H9 (cell line): ENCODE measurements around the gene RAB5IF. TPM values are rescaled to one million over a fixed set of nuclear protein-coding genes. Genes with fewer than 3 reads are reported as not detected.

Experiments
- DNase-seq: peaks from one replicate; pipeline ENCODE4 v3.0.0-alpha.2; 2017
- H2AFZ ChIP-seq: one replicate; pipeline ENCODE4 v1.6.1; 2013; ENCODE audit warnings: mild to moderate bottlenecking, low read length, control low read depth, moderate library complexity
- H2AK5ac ChIP-seq: 2 replicates; pipeline ENCODE4 v1.6.1; 2013; ENCODE audit warnings: low read length, control low read depth, mixed read lengths; ENCODE audit not compliant: insufficient read length
- H2BK120ac ChIP-seq: one replicate; pipeline ENCODE4 v1.6.1; 2013; ENCODE audit warnings: low read depth, mild to moderate bottlenecking, low read length, control low read depth, inconsistent platforms; ENCODE audit not compliant: poor library complexity, severe bottlenecking
- H2BK12ac ChIP-seq: 2 replicates; pipeline ENCODE4 v1.6.1; 2013; ENCODE audit warnings: low read length, control low read depth, mixed read lengths, low read depth; ENCODE audit not compliant: insufficient read length
- H2BK15ac ChIP-seq: 2 replicates; pipeline ENCODE4 v1.6.1; 2013; ENCODE audit warnings: low read depth, low read length, control low read depth
- H2BK20ac ChIP-seq: one replicate; pipeline ENCODE4 v1.6.1; 2013; ENCODE audit warnings: low read depth, mild to moderate bottlenecking, low read length, control low read depth, inconsistent platforms; ENCODE audit not compliant: poor library complexity, severe bottlenecking
- H2BK5ac ChIP-seq: 2 replicates; pipeline ENCODE4 v1.6.1; 2013; ENCODE audit warnings: low read length, control low read depth, mixed read lengths; ENCODE audit not compliant: insufficient read length
- H3K14ac ChIP-seq: 2 replicates; pipeline ENCODE4 v1.6.1; 2013; ENCODE audit warnings: low read length, control low read depth; ENCODE audit not compliant: insufficient read depth
- H3K18ac ChIP-seq: 2 replicates; pipeline ENCODE4 v1.6.1; 2013; ENCODE audit warnings: low read depth, mild to moderate bottlenecking, mixed read lengths, low read length, control low read depth; ENCODE audit not compliant: insufficient read length
- H3K23ac ChIP-seq: 2 replicates; pipeline ENCODE4 v1.6.1; 2013; ENCODE audit warnings: low read length, control low read depth, mixed read lengths, low read depth; ENCODE audit not compliant: insufficient read length
- H3K23me2 ChIP-seq: 2 replicates; pipeline ENCODE4 v1.6.1; 2013; ENCODE audit warnings: low read depth, mild to moderate bottlenecking, mixed read lengths, low read length, control low read depth; ENCODE audit not compliant: insufficient read length, poor library complexity, severe bottlenecking
- H3K27ac ChIP-seq: 2 replicates; pipeline ENCODE4 v1.5.1; 2013; ENCODE audit warnings: low read length, control low read depth, mixed read lengths, low read depth; ENCODE audit not compliant: insufficient read length
- H3K27me3 ChIP-seq: 2 replicates; pipeline ENCODE4 v1.6.1; 2013; ENCODE audit warnings: low read length, control low read depth, inconsistent platforms; ENCODE audit not compliant: insufficient read depth
- H3K4ac ChIP-seq: 2 replicates; pipeline ENCODE4 v1.6.1; 2013; ENCODE audit warnings: low read depth, mild to moderate bottlenecking, control low read depth, inconsistent platforms, low read length, moderate library complexity
- H3K4me1 ChIP-seq: 2 replicates; pipeline ENCODE4 v1.6.1; 2013; ENCODE audit warnings: low read length, control low read depth, inconsistent platforms; ENCODE audit not compliant: insufficient read depth
- H3K4me2 ChIP-seq: 2 replicates; pipeline ENCODE4 v1.6.1; 2013; ENCODE audit warnings: low read length, control low read depth, mixed read lengths; ENCODE audit not compliant: insufficient read length, insufficient read depth
- H3K56ac ChIP-seq: 2 replicates; pipeline ENCODE4 v1.6.1; 2013; ENCODE audit warnings: low read depth, mild to moderate bottlenecking, mixed read lengths, low read length, control low read depth; ENCODE audit not compliant: insufficient read length
- H3K79me1 ChIP-seq: 2 replicates; pipeline ENCODE4 v1.6.1; 2013; ENCODE audit warnings: low read depth, mild to moderate bottlenecking, moderate library complexity, low read length, control low read depth, inconsistent platforms; ENCODE audit not compliant: insufficient read depth, poor library complexity, severe bottlenecking
- H3K79me2 ChIP-seq: 2 replicates; pipeline ENCODE4 v1.6.1; 2013; ENCODE audit warnings: low read length, control low read depth, inconsistent platforms; ENCODE audit not compliant: insufficient read depth
- H3K9ac ChIP-seq: 2 replicates; pipeline ENCODE4 v1.6.1; 2013; ENCODE audit warnings: low read length, control low read depth, mixed read lengths; ENCODE audit not compliant: insufficient read length; ENCODE audit errors: extremely low read depth
- H3K9me3 ChIP-seq: one replicate; pipeline ENCODE4 v1.6.1; 2013; ENCODE audit warnings: low read depth, low read length, inconsistent platforms; ENCODE audit not compliant: control insufficient read depth
- H3T11ph ChIP-seq: one replicate; pipeline ENCODE4 v1.6.1; 2013; ENCODE audit warnings: mild to moderate bottlenecking, low read length, control low read depth, inconsistent platforms
- H4K20me1 ChIP-seq: one replicate; pipeline ENCODE4 v1.6.1; 2013; ENCODE audit not compliant: control insufficient read depth, insufficient read length, insufficient read depth
- H4K5ac ChIP-seq: 2 replicates; pipeline ENCODE4 v1.6.1; 2013; ENCODE audit warnings: low read depth, mild to moderate bottlenecking, mixed read lengths, low read length, control low read depth; ENCODE audit not compliant: insufficient read length
- H4K8ac ChIP-seq: replicated peaks from 2 replicates; pipeline ENCODE4 v1.6.1; 2013; ENCODE audit warnings: low read length, control low read depth, mixed read lengths, low read depth; ENCODE audit not compliant: insufficient read length
- H4K91ac ChIP-seq: 2 replicates; pipeline ENCODE4 v1.6.1; 2013; ENCODE audit warnings: low read depth, mild to moderate bottlenecking, moderate library complexity, mixed read lengths, low read length, control low read depth; ENCODE audit not compliant: insufficient read length
- H3K27ac Mint-ChIP-seq, 3 experiments: 2 replicates in 2 of 3; 3 replicates in 1 of 3; pipeline ENCODE4 v1.8.0; 2020 to 2021; ENCODE audit warnings: mixed read lengths in 3 of 3, mild to moderate bottlenecking in 1 of 3, moderate library complexity in 1 of 3
- H3K27me3 Mint-ChIP-seq: 2 replicates; pipeline ENCODE4 v1.8.0; 2021; ENCODE audit warnings: low read depth, mild to moderate bottlenecking, moderate library complexity, mixed read lengths
- H3K36me3 Mint-ChIP-seq, 3 experiments: 2 replicates in 2 of 3; 3 replicates in 1 of 3; pipeline ENCODE4 v1.8.0; 2020 to 2021; ENCODE audit warnings: low read depth in 3 of 3, mixed read lengths in 3 of 3; ENCODE audit not compliant: insufficient read depth in 1 of 3
- H3K4me1 Mint-ChIP-seq, 2 experiments: 2 replicates each; pipeline ENCODE4 v1.8.0; 2020; ENCODE audit warnings: mixed read lengths in 2 of 2
- H3K4me3 Mint-ChIP-seq, 2 experiments: 2 replicates in 1 of 2; 3 replicates in 1 of 2; pipeline ENCODE4 v1.8.0; 2020 to 2021; ENCODE audit warnings: mild to moderate bottlenecking in 2 of 2, mixed read lengths in 2 of 2, moderate library complexity in 1 of 2
- H3K9me3 Mint-ChIP-seq, 2 experiments: 2 replicates in 1 of 2; 3 replicates in 1 of 2; pipeline ENCODE4 v1.8.0; 2020; ENCODE audit warnings: mild to moderate bottlenecking in 2 of 2, mixed read lengths in 2 of 2, moderate library complexity in 1 of 2
- WGBS: extraction: QIAGEN DNeasy Blood & Tissue Kit; methylation state at CpG from one replicate; pipeline ENCODE4 v1.1.7; 2013; ENCODE audit warnings: missing lambda C conversion rate, low lambda C conversion rate, mixed read lengths; ENCODE audit not compliant: insufficient read length; ENCODE audit errors: extremely low coverage; 5-methylcytosine and 5-hydroxymethylcytosine counted together
- total RNA-seq: library from RNA; stranded (reverse); gene quantifications from 2 replicates; pipeline ENCODE4 v1.2.1, GENCODE V29; 2021
- TF ChIP-seq, protein P1 (sequence below): fragments of 200-600 bp; sonication (generic); conservative IDR thresholded peaks from 3 replicates; pipeline ENCODE4 v1.8.0; 2021; ENCODE audit warnings: antibody characterized with exemption, mild to moderate bottlenecking

The RAB5IF gene
- total RNA-seq, 1 experiment from 2014 or later = 96.5 TPM

DNA sequence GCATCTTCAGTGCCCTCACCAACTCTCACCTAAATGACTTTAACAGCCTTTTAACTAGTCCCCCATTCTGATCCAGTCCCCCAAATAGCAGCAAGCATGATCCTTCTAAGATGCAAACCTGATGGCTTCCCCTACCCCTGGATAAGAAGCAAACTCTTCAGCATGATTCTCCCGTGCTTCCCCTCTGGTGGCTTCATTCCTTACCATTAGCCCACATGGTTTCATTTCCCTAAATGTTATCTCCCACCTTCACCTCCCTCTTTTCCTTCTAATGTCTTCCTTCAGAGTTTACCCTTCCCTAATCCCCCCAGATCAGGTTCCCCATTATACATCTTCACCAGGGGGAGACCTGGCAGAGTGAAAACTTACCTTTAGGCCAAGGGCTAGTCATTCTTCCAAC, 4.0 kb upstream of the RAB5IF start:
- Mint-ChIP-seq H3K27me3 (peaks cover 4% of the 10 kb centered on the region), H3K4me3 (no peak overlapping the region), H3K4me1 (peaks cover 27 to 30% of the 10 kb centered on the region in 2 experiments), H3K9me3 (no peaks in the 10 kb centered on the region), H3K27ac (peak overlapping the region in 1 of 3 experiments; percentile 3; a peak in 2 of 7 replicates), H3K36me3 (peaks cover 0 to 4% (median 0%) of the 10 kb centered on the region in 3 experiments; a peak in 2 of 7 replicates)
- Histone ChIP-seq H4K8ac (no peak overlapping the region), H3K4me1 (peaks cover 3% of the 10 kb centered on the region; the same call in 1 of the 2 replicates), H4K20me1 (no peaks in the 10 kb centered on the region), H2AFZ (no peak overlapping the region), H2BK5ac (no peak overlapping the region), H2BK12ac (no peak overlapping the region), H3K4ac (no peak overlapping the region), H3K18ac (no peak overlapping the region), H3K14ac (no peak overlapping the region), H3K9me3 (no peaks in the 10 kb centered on the region), H3K9ac (no peak overlapping the region), H3K23me2 (peaks cover 3% of the 10 kb centered on the region), H4K5ac (no peak overlapping the region), H3K79me2 (peaks cover 7% of the 10 kb centered on the region; the same call in 1 of the 2 replicates), H3K79me1 (no peaks in the 10 kb centered on the region), H4K91ac (no peak overlapping the region), H3K23ac (no peak overlapping the region), H3K4me2 (no peak overlapping the region), H3K27me3 (no peaks in the 10 kb centered on the region), H2AK5ac (no peak overlapping the region), H2BK120ac (no peak overlapping the region), H3K27ac (no peak overlapping the region), H2BK20ac (no peak overlapping the region), H3K56ac (no peak overlapping the region), H3T11ph (no peak overlapping the region), H2BK15ac (no peak overlapping the region)
- TF ChIP-seq, protein P1, sequence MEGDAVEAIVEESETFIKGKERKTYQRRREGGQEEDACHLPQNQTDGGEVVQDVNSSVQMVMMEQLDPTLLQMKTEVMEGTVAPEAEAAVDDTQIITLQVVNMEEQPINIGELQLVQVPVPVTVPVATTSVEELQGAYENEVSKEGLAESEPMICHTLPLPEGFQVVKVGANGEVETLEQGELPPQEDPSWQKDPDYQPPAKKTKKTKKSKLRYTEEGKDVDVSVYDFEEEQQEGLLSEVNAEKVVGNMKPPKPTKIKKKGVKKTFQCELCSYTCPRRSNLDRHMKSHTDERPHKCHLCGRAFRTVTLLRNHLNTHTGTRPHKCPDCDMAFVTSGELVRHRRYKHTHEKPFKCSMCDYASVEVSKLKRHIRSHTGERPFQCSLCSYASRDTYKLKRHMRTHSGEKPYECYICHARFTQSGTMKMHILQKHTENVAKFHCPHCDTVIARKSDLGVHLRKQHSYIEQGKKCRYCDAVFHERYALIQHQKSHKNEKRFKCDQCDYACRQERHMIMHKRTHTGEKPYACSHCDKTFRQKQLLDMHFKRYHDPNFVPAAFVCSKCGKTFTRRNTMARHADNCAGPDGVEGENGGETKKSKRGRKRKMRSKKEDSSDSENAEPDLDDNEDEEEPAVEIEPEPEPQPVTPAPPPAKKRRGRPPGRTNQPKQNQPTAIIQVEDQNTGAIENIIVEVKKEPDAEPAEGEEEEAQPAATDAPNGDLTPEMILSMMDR = no peak
- DNase-seq = no peak
- WGBS = no CpG with 5 or more reads among the region's 1 CpG
